ENCODE measurements around the gene P3H1.

DNA sequence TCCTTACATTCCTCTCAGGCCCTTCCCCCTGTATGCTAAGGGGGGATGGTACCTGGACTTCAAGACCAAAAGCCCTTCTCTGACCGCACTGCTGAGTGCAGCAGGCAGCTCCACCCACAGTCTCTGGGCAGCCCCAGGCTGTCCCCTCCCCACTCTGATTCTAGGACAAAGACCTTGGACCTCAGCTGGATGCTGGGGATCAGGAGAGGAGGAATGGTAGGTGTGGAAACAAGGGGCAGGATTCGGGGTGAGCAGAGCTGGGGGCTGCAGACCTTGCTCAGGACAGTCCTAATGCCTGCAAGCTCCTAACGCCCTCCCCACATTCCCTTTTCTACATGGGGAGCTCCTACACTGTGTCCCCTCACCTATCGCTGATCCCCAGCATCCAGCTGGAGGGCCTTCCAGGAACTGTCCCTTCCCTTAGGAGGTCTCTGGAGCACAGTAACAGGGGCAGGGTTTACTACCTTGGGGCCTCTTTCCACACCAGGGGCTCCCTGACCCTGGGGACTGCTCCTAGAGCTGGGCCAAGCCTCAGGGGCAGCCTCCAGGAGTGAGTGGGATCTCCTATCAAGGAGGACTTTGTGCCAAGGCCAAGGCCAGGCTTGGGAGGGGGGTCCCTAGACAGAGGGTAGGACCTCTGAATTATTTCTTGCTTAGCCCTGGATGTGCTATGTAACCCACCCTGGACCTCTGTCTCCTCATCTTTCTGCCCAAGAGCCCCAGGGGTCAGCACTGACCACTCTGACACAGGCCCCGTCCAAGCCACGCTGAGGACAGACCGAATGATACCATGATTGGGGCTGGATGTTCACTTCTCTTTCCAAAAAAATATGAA is 32.4 kb downstream of the P3H1 start:
- TF ChIP-seq, protein P1, sequence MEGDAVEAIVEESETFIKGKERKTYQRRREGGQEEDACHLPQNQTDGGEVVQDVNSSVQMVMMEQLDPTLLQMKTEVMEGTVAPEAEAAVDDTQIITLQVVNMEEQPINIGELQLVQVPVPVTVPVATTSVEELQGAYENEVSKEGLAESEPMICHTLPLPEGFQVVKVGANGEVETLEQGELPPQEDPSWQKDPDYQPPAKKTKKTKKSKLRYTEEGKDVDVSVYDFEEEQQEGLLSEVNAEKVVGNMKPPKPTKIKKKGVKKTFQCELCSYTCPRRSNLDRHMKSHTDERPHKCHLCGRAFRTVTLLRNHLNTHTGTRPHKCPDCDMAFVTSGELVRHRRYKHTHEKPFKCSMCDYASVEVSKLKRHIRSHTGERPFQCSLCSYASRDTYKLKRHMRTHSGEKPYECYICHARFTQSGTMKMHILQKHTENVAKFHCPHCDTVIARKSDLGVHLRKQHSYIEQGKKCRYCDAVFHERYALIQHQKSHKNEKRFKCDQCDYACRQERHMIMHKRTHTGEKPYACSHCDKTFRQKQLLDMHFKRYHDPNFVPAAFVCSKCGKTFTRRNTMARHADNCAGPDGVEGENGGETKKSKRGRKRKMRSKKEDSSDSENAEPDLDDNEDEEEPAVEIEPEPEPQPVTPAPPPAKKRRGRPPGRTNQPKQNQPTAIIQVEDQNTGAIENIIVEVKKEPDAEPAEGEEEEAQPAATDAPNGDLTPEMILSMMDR (IDR thresholded peaks at IDR 0.05) = no peak
- no peak for TF ChIP-seq EP300 (IDR thresholded peaks at IDR 0.05)

Data from ovary (tissue), 3 donors.